B cell (primary cell): ENCODE measurements around the gene MUC4. TPM values are rescaled to one million over a fixed set of nuclear protein-coding genes. Genes with fewer than 3 reads are reported as not detected.

Source experiments
- ATAC-seq: fragments of 200-7000 bp; cut with Tn5 transposase; one replicate; pipeline ENCODE4 v1.10.0; 2021; ENCODE audit warnings: low read depth, mild to moderate bottlenecking, moderate number of reproducible peaks, moderate library complexity
- CTCF ChIA-PET: fragments of 350-600 bp; sonication (Branson Sonifier 250); formaldehyde crosslinking; loops from one replicate; lab custom pipeline; 2021; ENCODE audit warnings: antibody characterized with exemption, inconsistent platforms; lab: Charles Lee
- POLR2A ChIA-PET: fragments of 350-600 bp; sonication (Branson Sonifier 250); formaldehyde crosslinking; loops from one replicate; lab custom pipeline; 2021; ENCODE audit warnings: antibody characterized with exemption; lab: Charles Lee
- DNase-seq: peaks from one replicate; pipeline ENCODE4 v3.0.0; 2013
- H2AFZ ChIP-seq: 2 replicates; pipeline ENCODE4 v1.6.1; 2012; ENCODE audit warnings: mild to moderate bottlenecking, low read depth, low read length; ENCODE audit not compliant: insufficient read depth, poor library complexity, severe bottlenecking
- H3K27ac ChIP-seq, 2 donors: 1 replicate in 1 of 2; 2 replicates in 1 of 2; pipeline ENCODE4 v1.5.1; 2012 to 2013; ENCODE audit warnings: low read length in 2 of 2, mild to moderate bottlenecking in 2 of 2, moderate library complexity in 1 of 2
- H3K27me3 ChIP-seq, 4 experiments: fragments of 200-600 bp in 1 of 4; sonication (generic) in 1 of 4; replicated peaks in 1 of 4; 1 replicate in 2 of 4; 2 replicates in 2 of 4; pipeline versions ENCODE4 v1.6.1 to v1.7.0; 2013 to 2016; ENCODE audit warnings: low read length in 3 of 4, mild to moderate bottlenecking in 2 of 4, mixed read lengths in 1 of 4, moderate library complexity in 1 of 4; ENCODE audit not compliant: insufficient read depth in 4 of 4, control insufficient read depth in 3 of 4; ENCODE audit errors: control extremely low read depth in 1 of 4
- H3K36me3 ChIP-seq, 2 experiments: replicated peaks in 1 of 2; 1 replicate in 1 of 2; 2 replicates in 1 of 2; pipeline versions ENCODE4 v1.6.1 to v1.7.1; 2013; ENCODE audit warnings: low read length in 1 of 2; ENCODE audit not compliant: insufficient read depth in 2 of 2, control insufficient read depth in 1 of 2; ENCODE audit errors: control extremely low read depth in 1 of 2, extremely low read depth in 1 of 2
- H3K4me1 ChIP-seq, 2 donors: fragments of 200-600 bp in 1 of 2; sonication (generic) in 1 of 2; 1 replicate in 1 of 2; 2 replicates in 1 of 2; pipeline versions ENCODE4 v1.5.1 to v1.6.1; 2013 to 2017; ENCODE audit warnings: low read length in 2 of 2; ENCODE audit not compliant: control insufficient read depth in 2 of 2, insufficient read depth in 2 of 2
- H3K4me2 ChIP-seq: replicated peaks from 2 replicates; pipeline ENCODE3; 2012; ENCODE audit warnings: mild to moderate bottlenecking, low read depth, low read length; ENCODE audit not compliant: poor library complexity, severe bottlenecking
- H3K4me3 ChIP-seq, 5 experiments: fragments of 200-600 bp in 1 of 5; sonication (generic) in 1 of 5; 1 replicate in 3 of 5; 2 replicates in 2 of 5; pipeline versions ENCODE4 v1.5.1 to v1.7.0; 2011 to 2016; ENCODE audit warnings: low read length in 4 of 5, mild to moderate bottlenecking in 4 of 5, low read depth in 2 of 5, control low read depth in 1 of 5, moderate library complexity in 1 of 5; ENCODE audit not compliant: insufficient read depth in 1 of 5; ENCODE audit errors: control extremely low read depth in 1 of 5, extremely low read depth in 1 of 5
- H3K79me2 ChIP-seq: fragments of 200-600 bp; sonication (generic); one replicate; pipeline ENCODE4 v1.6.0; 2016; ENCODE audit warnings: low read length; ENCODE audit not compliant: control insufficient read depth, insufficient read depth
- H3K9ac ChIP-seq: fragments of 200-600 bp; sonication (generic); 2 replicates; pipeline ENCODE4 v1.6.1; 2017; ENCODE audit warnings: mild to moderate bottlenecking, low read length, moderate library complexity
- H3K9me3 ChIP-seq, 3 donors: one replicate each; pipeline versions ENCODE4 v1.6.1 to v1.7.1; 2013; ENCODE audit warnings: low read length in 2 of 3; ENCODE audit not compliant: control insufficient read depth in 2 of 3, insufficient read depth in 1 of 3; ENCODE audit errors: control extremely low read depth in 1 of 3
- H4K20me1 ChIP-seq: 2 replicates; pipeline ENCODE4 v1.6.0; 2012; ENCODE audit warnings: mild to moderate bottlenecking, low read length; ENCODE audit not compliant: insufficient read depth, control insufficient read depth, poor library complexity, severe bottlenecking
- H3K27ac Mint-ChIP-seq: one replicate; pipeline ENCODE4 v1.8.0; 2021; ENCODE audit warnings: mixed read lengths
- H3K27me3 Mint-ChIP-seq: one replicate; pipeline ENCODE4 v1.8.0; 2021; ENCODE audit warnings: mixed read lengths
- H3K4me1 Mint-ChIP-seq: one replicate; pipeline ENCODE4 v1.8.0; 2021; ENCODE audit warnings: mixed read lengths
- H3K4me3 Mint-ChIP-seq: one replicate; pipeline ENCODE4 v1.8.0; 2021; ENCODE audit warnings: mixed read lengths
- H3K9me3 Mint-ChIP-seq: one replicate; pipeline ENCODE4 v1.8.0; 2022; ENCODE audit warnings: mixed read lengths; ENCODE audit not compliant: insufficient read depth
- CTCF ChIP-seq: fragments of 200-600 bp; IDR thresholded peaks from one replicate; pipeline ENCODE4 v1.8.0; 2022; ENCODE audit warnings: antibody characterized with exemption, mild to moderate bottlenecking
- EZH2 ChIP-seq: IDR thresholded peaks from 2 replicates; pipeline ENCODE4 v1.6.1; 2012; ENCODE audit warnings: borderline replicate concordance, low read depth, mild to moderate bottlenecking, moderate library complexity, low read length; ENCODE audit not compliant: insufficient read depth, poor library complexity, severe bottlenecking
- WGBS: methylation state at CpG from one replicate; pipeline ENCODE4 v1.1.5; 2013; ENCODE audit warnings: missing lambda C conversion rate; ENCODE audit not compliant: insufficient coverage; 5-methylcytosine and 5-hydroxymethylcytosine counted together
- intact Hi-C: fragments of 100-400 bp; cut with micrococcal nuclease; formaldehyde crosslinking; loops from one replicate; pipeline ENCODE4 v1.10.0; 2022
- polyA plus RNA-seq: library from polyadenylated mRNA; depleted of rRNA; stranded (reverse); fragments of >200 nt; gene quantifications from 2 replicates; pipeline ENCODE4 v1.2.3, GENCODE V29; 2012
- total RNA-seq, 2 donors: library from RNA; stranded (reverse); fragments of 120-200 nt in 1 of 2; gene quantifications; 1 replicate in 1 of 2; 2 replicates in 1 of 2; pipeline versions ENCODE4 v1.2.3 to v1.2.4, GENCODE V29; 2013 to 2022

MUC4 gene
- total and polyA plus RNA-seq, 2 donors (not counting 1 experiment from before 2014, with no cell fraction given): 0.22 to 1.2 TPM

- Histone ChIP-seq H3K79me2 (no peaks in the 10 kb centered on the region), H4K20me1 (no peaks in the 10 kb centered on the region), H3K4me3 (no peak overlapping the region), H3K4me2 (no peak overlapping the region), H3K9me3 (no peaks in the 10 kb centered on the region), H2AFZ (no peak overlapping the region), H3K27me3 (peaks cover 0 to 32% (median 7%) of the 10 kb centered on the region in 4 experiments), H3K36me3 (no peaks in the 10 kb centered on the region), H3K4me1 (peaks cover 0 to 3% of the 10 kb centered on the region in 2 donors), H3K27ac (no peak overlapping the region), H3K9ac (no peak overlapping the region)
- intact Hi-C loops: no loop called here
- no peak for TF ChIP-seq EZH2
- TF ChIP-seq CTCF: no peak
- Mint-ChIP-seq H3K9me3 (no peaks in the 10 kb centered on the region), H3K4me1 (no peaks in the 10 kb centered on the region), H3K27me3 (peaks cover 62% of the 10 kb centered on the region), H3K27ac (no peak overlapping the region), H3K4me3 (no peak overlapping the region)
- 83% methylated on average over 12 of the region's 19 CpGs for WGBS
- no peak for DNase-seq
- ATAC-seq: no peak
- CTCF ChIA-PET: interaction anchor here (1.0 kb wide), 1 partner anchor 51 kb away, joined by 3 read pairs; no protein-coding TSS in a partner anchor
- POLR2A ChIA-PET: no interaction called here
Measured at GRCh38 chr3:195758721-195759353, 52.9 kb downstream of the MUC4 start.

GRCh38 chr3:195757827-195758226 is 53.9 kb downstream of the MUC4 start:
- Histone ChIP-seq H3K27me3 (peaks cover 0 to 27% (median 7%) of the 10 kb centered on the region in 4 experiments), H3K4me1 (peaks cover 0 to 3% of the 10 kb centered on the region in 2 donors), H3K27ac (no peak overlapping the region), H4K20me1 (no peaks in the 10 kb centered on the region), H2AFZ (no peak overlapping the region), H3K4me3 (no peak overlapping the region), H3K9ac (no peak overlapping the region), H3K36me3 (no peaks in the 10 kb centered on the region), H3K9me3 (no peaks in the 10 kb centered on the region), H3K4me2 (no peak overlapping the region), H3K79me2 (no peaks in the 10 kb centered on the region)
- WGBS: 58% methylated on average over 10 of the region's 10 CpGs
- ATAC-seq (no peak), DNase-seq (no peak)
- H3K27me3 Mint-ChIP-seq: peaks cover 59% of the 10 kb centered on the region
- no peak overlapping the region for H3K4me3 Mint-ChIP-seq
- intact Hi-C loops: no loop called here
- no peaks in the 10 kb centered on the region for H3K4me1 Mint-ChIP-seq
- ChIA-PET CTCF (no interaction called here), POLR2A (no interaction called here)
- TF ChIP-seq CTCF: no peak
- TF ChIP-seq EZH2: no peak
- no peaks in the 10 kb centered on the region for H3K9me3 Mint-ChIP-seq
- no peak overlapping the region for H3K27ac Mint-ChIP-seq
